Activated CD4-positive, alpha-beta T cell treated with anti-CD3 and anti-CD28 coated beads, Interleukin-2, amount 50 U/mL, for 16 hours (primary cell): ENCODE data around the gene LSMEM2.
A peak's percentile ranks its signal among the peaks of the same experiment; 100 is the strongest.
"Not testable (repeated sequence)": the region's sequence is repeated elsewhere in the genome, so short reads cannot be mapped to it uniquely, and the experiment has no call there.

Experiments used
- DNase-seq: peaks from one replicate; pipeline ENCODE4 v3.0.0-alpha.2; 2020

Gene LSMEM2

GRCh38 chr3:50278880-50279224, at the start of gene LSMEM2:
LSMEM2 (plus strand) TSS chr3:50279087; CDS start chr3:50279114, 27 bp downstream.
- no peak for DNase-seq

GRCh38 chr3:50229490-50229889, 49.4 kb upstream of the LSMEM2 start:
- DNase-seq: no peak

- DNase-seq: no peak
Measured at GRCh38 chr3:50230104-50230793, 48.6 kb upstream of the LSMEM2 start.

- no peak for DNase-seq
Measured at GRCh38 chr3:50230794-50231125, 48.1 kb upstream of the LSMEM2 start.

DNA sequence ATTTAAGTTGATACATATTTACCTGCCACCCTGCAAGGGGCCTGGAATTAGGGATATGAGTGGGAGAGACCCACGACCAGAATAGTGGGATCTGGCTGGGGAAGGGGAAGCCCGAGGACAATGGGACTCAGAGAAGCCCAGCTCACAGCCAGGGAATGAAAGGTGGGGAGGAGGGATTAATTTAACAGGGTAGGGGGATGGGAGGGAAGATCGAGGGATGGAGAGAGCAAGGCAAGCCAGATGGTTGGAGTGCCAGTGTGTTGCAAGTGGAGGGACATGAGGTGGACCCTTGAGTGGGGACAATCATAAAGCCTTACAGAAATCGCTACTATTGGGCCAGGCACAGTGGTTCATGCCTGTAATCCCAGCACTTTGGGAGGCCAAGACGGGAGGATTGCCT, 47.3 kb upstream of the LSMEM2 start:
- DNase-seq: no peak

DNA sequence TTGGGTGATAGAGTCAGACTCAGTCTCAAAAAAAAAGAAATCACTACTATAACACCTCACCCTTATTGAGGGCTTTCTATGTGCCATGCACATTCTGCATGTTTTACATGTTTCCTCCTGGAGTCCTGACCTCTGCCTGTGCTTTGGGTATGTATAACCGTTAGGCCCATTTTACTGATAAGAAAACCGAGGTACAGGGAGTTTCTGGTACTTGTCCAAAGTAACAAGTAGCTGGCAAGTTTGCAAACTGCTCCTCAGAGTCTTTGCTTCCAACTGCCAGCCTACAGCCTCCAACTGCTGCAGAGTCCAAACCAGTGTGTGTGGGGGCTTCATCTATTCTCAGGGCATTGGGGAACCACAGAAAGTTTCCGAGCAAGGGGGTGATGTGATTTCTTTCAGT, 46.6 kb upstream of the LSMEM2 start:
- DNase-seq: no peak

- no peak for DNase-seq
Measured at GRCh38 chr3:50233176-50233575, 45.7 kb upstream of the LSMEM2 start.

DNA sequence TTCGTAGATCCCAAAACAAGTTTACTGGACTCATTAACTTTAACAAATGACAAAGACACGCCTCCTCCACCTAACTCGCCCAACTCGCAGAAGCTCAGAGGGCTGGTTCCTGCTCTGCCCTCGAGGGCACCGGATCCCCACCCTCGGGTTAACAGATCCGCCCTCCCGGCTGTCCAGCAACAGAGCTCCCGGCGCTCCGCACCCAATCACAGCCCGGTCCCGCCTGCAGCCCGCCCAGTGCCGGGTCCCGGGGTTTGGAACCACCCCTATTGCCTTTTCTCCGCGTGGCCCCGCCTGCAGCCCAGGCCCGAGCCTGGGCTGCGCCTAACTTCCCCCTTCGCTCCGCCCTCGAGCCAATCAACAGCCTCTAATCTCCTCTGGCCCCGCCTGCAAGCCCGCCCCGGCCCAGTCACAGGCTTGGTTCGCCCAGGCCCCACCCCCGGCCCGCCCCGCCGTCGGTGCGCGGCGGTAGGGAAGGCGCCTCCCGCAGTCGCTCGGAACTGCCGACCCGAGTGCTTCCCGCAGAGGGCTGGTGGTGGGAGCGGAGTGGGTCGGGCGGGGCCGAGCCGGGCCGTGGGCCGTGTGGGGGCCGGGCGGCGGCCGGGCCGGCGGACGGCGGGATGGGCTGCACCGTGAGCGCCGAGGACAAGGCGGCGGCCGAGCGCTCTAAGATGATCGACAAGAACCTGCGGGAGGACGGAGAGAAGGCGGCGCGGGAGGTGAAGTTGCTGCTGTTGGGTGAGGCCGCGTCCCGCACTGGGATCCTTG, 43.0 kb upstream of the LSMEM2 start, which contains the start of gene GNAI2:
TSS of gene GNAI2 (plus strand) at position 489 of the 768 bp plus-strand sequence. CDS start at position 621, 132 bp downstream.
- peak; percentile 99 for DNase-seq

DNA sequence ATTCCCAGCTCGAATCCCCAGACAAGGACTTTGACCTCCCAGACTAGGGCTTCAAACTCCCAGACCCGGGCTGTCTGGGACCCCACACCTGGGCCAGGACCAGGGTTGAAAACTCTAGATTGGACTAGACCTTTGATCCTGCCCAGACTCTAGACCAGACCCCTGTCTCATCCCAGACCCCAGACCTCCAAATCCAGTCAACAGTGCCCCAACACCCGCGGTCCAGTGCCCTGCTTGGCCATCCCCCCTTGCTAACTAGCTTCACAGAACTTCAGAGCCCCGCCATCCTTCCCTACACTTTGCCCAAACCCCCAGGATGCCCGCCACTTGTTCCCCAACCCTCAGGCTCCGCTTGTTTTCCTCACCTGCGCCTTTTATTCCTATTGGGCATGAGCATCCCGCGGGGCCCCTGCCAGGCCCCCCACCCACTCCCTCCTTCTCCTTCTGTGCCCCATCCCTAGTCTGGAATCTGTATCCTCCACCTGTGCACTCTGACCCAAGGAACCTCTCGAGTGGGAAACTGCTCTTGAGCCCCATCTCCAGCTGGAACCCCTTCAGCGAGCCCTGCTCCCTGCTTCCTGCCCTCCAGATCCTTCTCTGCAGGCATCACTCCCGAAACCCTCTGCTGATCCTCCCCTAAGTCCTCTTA, 42.3 kb upstream of the LSMEM2 start:
- DNase-seq: no peak

GRCh38 chr3:50237133-50237651, 41.7 kb upstream of the LSMEM2 start:
- peak; percentile 46 for DNase-seq

DNA sequence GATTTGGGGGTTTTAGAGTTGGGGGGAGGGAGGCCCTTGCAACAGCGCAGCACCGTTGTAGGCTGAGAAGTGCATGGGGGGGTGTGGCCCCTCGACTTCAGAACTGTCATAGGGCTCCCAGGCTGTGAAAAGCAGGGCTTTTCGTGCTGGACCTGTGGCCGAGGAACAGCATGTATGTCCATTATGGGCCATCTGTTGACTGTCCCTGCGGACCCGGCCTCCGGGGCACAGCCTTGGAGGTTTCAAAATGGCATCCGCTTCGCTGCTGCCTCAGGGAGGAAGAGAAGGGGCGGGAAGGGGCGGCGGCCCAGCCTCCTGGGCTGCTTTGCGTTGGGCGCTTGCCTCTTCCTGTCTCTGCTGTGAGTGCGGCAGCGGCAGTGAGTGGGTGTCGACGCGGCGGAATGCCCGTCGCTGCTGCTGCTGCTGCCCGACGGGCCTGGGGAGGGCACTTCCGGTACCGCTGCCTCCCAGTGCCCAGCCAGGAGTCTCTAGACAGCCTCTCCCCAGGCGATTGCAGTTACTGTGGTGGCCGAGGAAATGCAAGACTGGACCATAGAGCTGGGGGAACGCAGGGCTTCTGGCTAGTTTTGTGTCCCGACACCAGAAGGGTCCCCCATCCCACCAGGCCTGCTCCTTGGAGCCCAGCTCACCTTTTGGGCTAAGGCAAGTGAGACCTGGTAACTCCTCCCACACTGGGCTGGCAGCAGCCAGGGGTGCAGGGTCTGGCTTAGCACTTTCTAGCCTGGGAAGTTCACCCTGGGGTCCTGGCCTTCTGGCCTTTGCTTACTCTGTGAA, 40.9 kb upstream of the LSMEM2 start:
- DNase-seq: peak; percentile 93

DNA sequence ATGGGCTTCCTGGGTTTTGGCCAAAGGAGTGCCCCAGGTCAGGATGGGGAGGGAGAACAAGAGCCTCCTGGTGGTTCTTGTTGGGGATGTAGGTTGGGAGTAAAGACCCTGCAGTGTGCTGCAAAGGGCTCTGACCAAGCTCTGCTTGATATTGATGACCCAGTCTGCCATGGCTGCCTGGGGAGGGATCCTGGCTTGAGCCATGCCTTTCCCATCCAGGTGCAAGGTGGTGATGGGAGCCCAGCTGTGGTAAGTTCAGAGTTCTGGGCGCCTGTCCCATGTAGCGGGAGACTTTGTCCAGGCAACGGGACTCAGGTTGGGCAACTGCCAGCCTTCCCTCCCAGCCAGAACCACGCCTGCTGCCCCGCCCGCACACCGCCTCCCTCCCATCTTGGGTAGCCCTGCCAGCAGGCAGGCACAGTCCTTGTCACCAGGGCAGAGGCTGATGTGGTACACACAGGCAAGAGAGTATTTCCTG, 40.3 kb upstream of the LSMEM2 start:
- DNase-seq: peak; percentile 42

GRCh38 chr3:50239649-50240048, 39.2 kb upstream of the LSMEM2 start:
- no peak for DNase-seq

GRCh38 chr3:50241163-50241562, 37.7 kb upstream of the LSMEM2 start:
- DNase-seq: no peak

DNA sequence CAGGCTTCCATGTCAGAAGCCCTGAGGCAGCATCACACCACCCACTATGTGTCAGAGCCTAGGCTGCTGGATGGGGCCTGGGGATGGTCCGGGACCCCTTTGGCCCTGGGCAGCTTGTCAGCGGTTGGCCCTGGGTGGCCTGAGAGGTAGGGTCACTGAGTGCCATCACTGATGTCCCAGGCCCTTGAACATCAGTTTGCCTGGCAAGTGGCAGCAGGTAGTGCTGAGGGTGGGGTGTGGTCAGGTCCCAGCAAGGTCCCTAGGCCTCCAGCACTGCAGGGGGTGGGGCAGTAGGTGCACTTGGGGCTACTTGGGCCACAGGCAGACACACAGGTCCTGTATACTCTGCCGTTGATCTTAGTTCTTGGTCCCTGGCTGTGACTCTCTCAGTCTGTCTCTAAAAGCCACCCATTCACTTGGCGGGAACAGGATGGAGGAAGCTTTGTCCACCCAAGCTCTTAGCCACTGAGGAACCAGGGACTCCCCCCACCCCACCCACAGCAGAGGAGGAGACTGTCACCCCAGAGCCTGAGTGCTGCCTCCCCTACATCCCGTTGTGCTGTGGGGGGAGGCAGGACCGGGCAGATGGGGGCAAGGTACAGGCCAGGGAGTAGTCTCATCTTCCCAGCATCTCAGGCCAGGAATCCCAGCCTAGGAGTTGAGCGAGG, 37.0 kb upstream of the LSMEM2 start:
- DNase-seq: no peak

GRCh38 chr3:50242381-50242770, 36.5 kb upstream of the LSMEM2 start:
- DNase-seq: peak; percentile 53

DNA sequence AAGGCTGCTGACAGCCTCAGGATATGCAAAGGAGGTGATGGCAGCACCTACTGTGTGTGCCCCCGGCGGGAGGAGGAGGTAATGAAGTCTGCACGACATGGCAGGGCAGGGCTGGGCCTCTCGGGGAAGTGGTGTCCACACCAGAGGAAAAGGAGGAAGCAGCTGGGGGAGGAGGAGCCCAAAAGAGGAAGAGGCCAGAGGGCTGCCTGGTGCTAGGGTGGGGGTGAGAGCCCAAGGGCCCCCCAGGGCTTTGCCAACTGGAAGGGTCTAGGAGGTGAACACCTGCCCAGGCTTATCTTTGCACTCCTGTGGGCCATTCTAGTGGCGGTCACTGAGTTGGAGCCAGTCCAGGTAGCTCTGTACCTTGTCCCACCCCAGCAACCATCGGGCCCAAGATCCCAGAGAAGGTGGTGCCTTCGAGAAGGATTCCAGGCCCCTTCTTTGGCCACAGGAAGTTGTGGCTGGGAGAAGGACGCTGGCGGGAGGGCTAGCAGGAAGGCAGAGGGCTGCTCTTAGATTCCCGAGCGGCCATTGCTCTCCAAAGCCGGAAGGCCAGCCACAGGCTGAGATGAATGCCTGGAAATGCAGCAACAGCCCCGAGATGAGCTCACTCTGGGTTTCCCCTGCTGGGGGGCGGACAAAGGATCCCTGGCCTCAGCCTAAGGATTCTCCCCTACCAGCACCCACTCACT, 35.9 kb upstream of the LSMEM2 start:
- DNase-seq: peak; percentile 53

GRCh38 chr3:50243543-50243895, 35.4 kb upstream of the LSMEM2 start:
- no peak for DNase-seq

GRCh38 chr3:50244813-50245212, 34.1 kb upstream of the LSMEM2 start:
- DNase-seq: not testable (repeated sequence)

DNA sequence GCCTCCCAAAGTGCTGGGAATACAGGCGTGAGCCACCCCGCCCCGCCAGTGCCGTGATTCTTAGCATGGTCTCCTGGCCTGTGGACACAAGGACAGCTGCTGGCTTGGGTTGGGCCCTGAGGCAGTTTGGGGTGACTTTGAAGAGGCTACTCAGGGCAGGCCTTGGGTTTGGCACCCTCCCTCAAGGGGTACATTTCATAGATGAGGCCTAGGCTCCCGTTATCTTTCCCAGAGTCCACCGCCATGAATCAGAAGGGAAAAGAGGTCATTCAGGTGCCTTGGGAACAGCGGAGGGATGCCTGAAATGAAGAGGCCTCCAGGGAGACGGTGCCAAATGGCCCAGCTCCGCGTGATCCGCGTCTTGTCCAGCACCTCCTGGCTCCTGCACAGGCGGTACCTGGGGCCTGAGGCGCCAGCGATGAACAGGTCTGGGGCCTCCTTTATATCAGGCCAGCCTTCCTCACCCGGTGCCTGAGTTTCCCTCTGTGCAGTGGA, 33.6 kb upstream of the LSMEM2 start:
- DNase-seq: no peak

GRCh38 chr3:50245831-50246516, 32.9 kb upstream of the LSMEM2 start:
- peak; percentile 91 for DNase-seq
